Gastroesophageal sphincter (tissue), 4 donors: ENCODE results near the gene PUS10. TPM values are rescaled to one million over a fixed set of nuclear protein-coding genes. Genes with fewer than 3 reads are reported as not detected.
"Not testable (repeated sequence)": the region's sequence is repeated elsewhere in the genome, so short reads cannot be mapped to it uniquely, and the experiment has no call there.

Experiments used
- ATAC-seq: fragments of 150-250 bp; one replicate; pipeline ENCODE4 v1.9.1; 2016; ENCODE audit warnings: mild to moderate bottlenecking, moderate library complexity
- H3K27ac ChIP-seq, 4 donors: fragments of 200-600 bp; sonication (generic) in 3 of 4; 1 replicate in 3 of 4; 2 replicates in 1 of 4; pipeline ENCODE4 v1.5.1; 2016 to 2019
- H3K27me3 ChIP-seq: fragments of 200-600 bp; sonication (generic); one replicate; pipeline ENCODE4 v1.5.1; 2019
- H3K36me3 ChIP-seq, 2 donors: fragments of 200-600 bp; sonication (generic); one replicate each; pipeline ENCODE4 v1.5.1; 2019; ENCODE audit warnings: control low read depth in 1 of 2
- H3K4me1 ChIP-seq, 3 donors: fragments of 200-600 bp; sonication (generic); 1 replicate in 2 of 3; 2 replicates in 1 of 3; pipeline ENCODE4 v1.5.1; 2016 to 2019; ENCODE audit warnings: control low read depth in 2 of 3
- H3K4me3 ChIP-seq, 2 donors: fragments of 200-600 bp; sonication (generic); one replicate each; pipeline ENCODE4 v1.5.1; 2019; ENCODE audit warnings: mild to moderate bottlenecking in 1 of 2, moderate library complexity in 1 of 2
- H3K9me3 ChIP-seq, 3 donors: fragments of 200-600 bp; sonication (generic); one replicate each; pipeline ENCODE4 v1.5.1; 2017 to 2019; ENCODE audit warnings: control low read depth in 2 of 3
- EP300 ChIP-seq: sonication (generic); formaldehyde crosslinking; IDR thresholded peaks from one replicate; pipeline ENCODE4 v1.6.1; 2017; ENCODE audit warnings: antibody characterized with exemption, mild to moderate bottlenecking
- POLR2A ChIP-seq, 2 donors: fragments of 450-650 bp; IDR thresholded peaks; one replicate each; pipeline ENCODE4 v1.6.1; 2017; ENCODE audit warnings: antibody characterized with exemption in 2 of 2, mild to moderate bottlenecking in 2 of 2, moderate library complexity in 1 of 2
- POLR2AphosphoS5 ChIP-seq: sonication (generic); formaldehyde crosslinking; IDR thresholded peaks from one replicate; pipeline ENCODE4 v1.6.1; 2017; ENCODE audit warnings: antibody characterized with exemption
- WGBS, 2 donors: methylation state at CpG; one replicate each; pipeline ENCODE4 v1.1.5; 2018; ENCODE audit warnings: low coverage in 1 of 2; 5-methylcytosine and 5-hydroxymethylcytosine counted together
- total RNA-seq, 4 donors: library from RNA; depleted of rRNA; stranded (reverse); fragments of >200 nt; gene quantifications; one replicate each; pipeline ENCODE4 v1.1.0, GENCODE V29; 2016
- TF ChIP-seq, protein P1 (sequence below), 4 experiments: fragments of 200-600 bp in 2 of 4; fragments of 450-650 bp in 2 of 4; sonication (generic) in 1 of 4; IDR thresholded peaks; one replicate each; pipeline ENCODE4 v1.5.1; 2017 to 2019; ENCODE audit warnings: antibody characterized with exemption in 4 of 4, mild to moderate bottlenecking in 2 of 4, moderate library complexity in 2 of 4

PUS10 gene
- total RNA-seq, 4 donors from 2014 or later = 2.1 to 6.7 (median 4.4) TPM

- Histone ChIP-seq H3K9me3 (no peaks in the 10 kb centered on the region), H3K4me3 (no peak overlapping the region), H3K27ac (no peak overlapping the region), H3K4me1 (no peaks in the 10 kb centered on the region), H3K36me3 (peaks cover 0 to 9% of the 10 kb centered on the region in 2 donors), H3K27me3 (no peaks in the 10 kb centered on the region)
- no peak for TF ChIP-seq POLR2AphosphoS5
- TF ChIP-seq POLR2A (IDR thresholded peaks at IDR 0.05) = no peak
- TF ChIP-seq, protein P1, sequence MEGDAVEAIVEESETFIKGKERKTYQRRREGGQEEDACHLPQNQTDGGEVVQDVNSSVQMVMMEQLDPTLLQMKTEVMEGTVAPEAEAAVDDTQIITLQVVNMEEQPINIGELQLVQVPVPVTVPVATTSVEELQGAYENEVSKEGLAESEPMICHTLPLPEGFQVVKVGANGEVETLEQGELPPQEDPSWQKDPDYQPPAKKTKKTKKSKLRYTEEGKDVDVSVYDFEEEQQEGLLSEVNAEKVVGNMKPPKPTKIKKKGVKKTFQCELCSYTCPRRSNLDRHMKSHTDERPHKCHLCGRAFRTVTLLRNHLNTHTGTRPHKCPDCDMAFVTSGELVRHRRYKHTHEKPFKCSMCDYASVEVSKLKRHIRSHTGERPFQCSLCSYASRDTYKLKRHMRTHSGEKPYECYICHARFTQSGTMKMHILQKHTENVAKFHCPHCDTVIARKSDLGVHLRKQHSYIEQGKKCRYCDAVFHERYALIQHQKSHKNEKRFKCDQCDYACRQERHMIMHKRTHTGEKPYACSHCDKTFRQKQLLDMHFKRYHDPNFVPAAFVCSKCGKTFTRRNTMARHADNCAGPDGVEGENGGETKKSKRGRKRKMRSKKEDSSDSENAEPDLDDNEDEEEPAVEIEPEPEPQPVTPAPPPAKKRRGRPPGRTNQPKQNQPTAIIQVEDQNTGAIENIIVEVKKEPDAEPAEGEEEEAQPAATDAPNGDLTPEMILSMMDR (IDR thresholded peaks at IDR 0.05) = no peak
- no peak for TF ChIP-seq EP300
- no peak for ATAC-seq
Measured at GRCh38 chr2:60994131-60994530, 23.9 kb downstream of the PUS10 start.

GRCh38 chr2:60992985-60993392 lies 25.1 kb downstream of the PUS10 start:
- Histone ChIP-seq H3K4me3 (no peak overlapping the region), H3K27me3 (no peaks in the 10 kb centered on the region), H3K36me3 (peaks cover 0 to 9% of the 10 kb centered on the region in 2 donors), H3K9me3 (no peaks in the 10 kb centered on the region), H3K27ac (no peak overlapping the region), H3K4me1 (no peaks in the 10 kb centered on the region)
- peak; percentile 39 for ATAC-seq
- TF ChIP-seq POLR2A (IDR thresholded peaks at IDR 0.05) (no peak), EP300 (no peak)
- TF ChIP-seq, protein P1 (IDR thresholded peaks at IDR 0.05) = no peak
- WGBS, 2 donors = 62 to 92% methylated on average over 2 to 7 of the region's 7 CpGs

DNA sequence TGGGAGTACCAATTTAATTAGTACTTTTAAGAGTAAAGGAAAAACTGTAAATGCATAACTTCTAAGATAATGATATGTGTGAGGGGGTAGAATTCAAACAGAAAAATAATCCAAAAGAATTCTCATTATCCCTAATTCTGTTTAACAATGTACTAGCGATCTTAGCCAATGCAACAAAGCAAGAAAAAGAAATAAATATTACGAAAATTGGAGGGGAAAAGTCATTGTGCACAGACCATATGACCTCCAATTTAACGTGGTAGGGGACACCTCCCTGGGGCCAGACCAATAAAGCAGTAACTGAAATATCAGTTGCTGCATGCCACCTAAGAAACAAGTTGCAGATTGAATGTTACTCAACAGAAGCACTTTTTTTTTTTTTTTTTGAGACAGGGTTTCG lies 26.4 kb downstream of the PUS10 start:
- ATAC-seq = no peak
- no peak for TF ChIP-seq POLR2AphosphoS5
- TF ChIP-seq, protein P1 (IDR thresholded peaks at IDR 0.05) = no peak
- TF ChIP-seq POLR2A (IDR thresholded peaks at IDR 0.05) = no peak
- no peak for TF ChIP-seq EP300
- no peaks in the 10 kb centered on the region for H3K9me3 ChIP-seq
- H3K27me3 ChIP-seq = no peaks in the 10 kb centered on the region
- H3K36me3 ChIP-seq = peaks cover 0 to 9% of the 10 kb centered on the region in 2 donors
- H3K4me1 ChIP-seq = no peaks in the 10 kb centered on the region
- 87 to 89% methylated on average over 4 of the region's 4 CpGs for WGBS, 2 donors
- no peak overlapping the region for H3K27ac ChIP-seq
- no peak overlapping the region for H3K4me3 ChIP-seq

GRCh38 chr2:60989259-60989658 lies 28.8 kb downstream of the PUS10 start:
- Histone ChIP-seq H3K4me1 (no peaks in the 10 kb centered on the region), H3K36me3 (peaks cover 0 to 9% of the 10 kb centered on the region in 2 donors), H3K4me3 (no peak overlapping the region), H3K27ac (no peak overlapping the region), H3K27me3 (no peaks in the 10 kb centered on the region), H3K9me3 (no peaks in the 10 kb centered on the region)
- 60 to 100% methylated on average over 2 of the region's 2 CpGs for WGBS, 2 donors
- TF ChIP-seq, protein P1 (IDR thresholded peaks at IDR 0.05) = no peak
- TF ChIP-seq EP300 (no peak), POLR2A (IDR thresholded peaks at IDR 0.05) (no peak), POLR2AphosphoS5 (no peak)
- no peak for ATAC-seq

GRCh38 chr2:60987656-60988055 lies 30.4 kb downstream of the PUS10 start:
- not testable (repeated sequence) for H3K27me3 ChIP-seq, H3K36me3 ChIP-seq, H3K4me3 ChIP-seq, H3K9me3 ChIP-seq, ATAC-seq, H3K4me1 ChIP-seq, H3K27ac ChIP-seq
- 89 to 93% methylated on average over 6 to 8 of the region's 8 CpGs for WGBS, 2 donors

GRCh38 chr2:60987041-60987440 lies 31.0 kb downstream of the PUS10 start:
- Histone ChIP-seq H3K4me3 (no peak overlapping the region), H3K27ac (no peak overlapping the region), H3K4me1 (no peaks in the 10 kb centered on the region), H3K9me3 (no peaks in the 10 kb centered on the region), H3K27me3 (no peaks in the 10 kb centered on the region), H3K36me3 (no peaks in the 10 kb centered on the region)
- 71 to 80% methylated on average over 2 of the region's 2 CpGs for WGBS, 2 donors
- ATAC-seq = no peak
- TF ChIP-seq POLR2A (IDR thresholded peaks at IDR 0.05) = no peak
- TF ChIP-seq POLR2AphosphoS5 = no peak
- TF ChIP-seq, protein P1 (IDR thresholded peaks at IDR 0.05) = no peak
- no peak for TF ChIP-seq EP300
